A673 (cell line): Measurements from ENCODE around the gene STARD10. TPM values are rescaled to one million over a fixed set of nuclear protein-coding genes. Genes with fewer than 3 reads are reported as not detected.

Experiments
- BruUV-seq: library from RNA; stranded (reverse); fragments of 400-500 nt; replicated peaks from 2 replicates; lab custom pipeline; 2021; lab: Mats Ljungman, UMichigan
- CTCF ChIA-PET: fragments of 300-600 bp; sonication (Branson Sonifier 250); formaldehyde crosslinking; loops from one replicate; lab custom pipeline; 2022; ENCODE audit warnings: antibody characterized with exemption; lab: Charles Lee
- POLR2A ChIA-PET: fragments of 300-600 bp; sonication (Branson Sonifier 250); formaldehyde crosslinking; loops from one replicate; lab custom pipeline; 2022; ENCODE audit warnings: antibody characterized with exemption; ENCODE audit not compliant: low non-redundant PET; lab: Charles Lee
- DNase-seq: peaks from one replicate; pipeline ENCODE4 v3.0.0-alpha.2; 2015; ENCODE audit warnings: low spot score
- H3K27ac ChIP-seq: fragments of 200-600 bp; sonication (generic); 2 replicates; pipeline ENCODE4 v1.5.1; 2016; ENCODE audit warnings: mixed run types, low read depth, mild to moderate bottlenecking, mixed read lengths, antibody characterized with exemption, low read length; ENCODE audit not compliant: poor library complexity, severe bottlenecking
- H3K27me3 ChIP-seq: fragments of 200-600 bp; sonication (generic); replicated peaks from 2 replicates; pipeline ENCODE4 v1.6.1; 2017; ENCODE audit warnings: mixed run types, low read depth, mild to moderate bottlenecking, mixed read lengths, antibody characterized with exemption, low read length; ENCODE audit not compliant: insufficient read depth, poor library complexity
- H3K36me3 ChIP-seq: fragments of 200-600 bp; sonication (generic); 2 replicates; pipeline ENCODE4 v1.6.1; 2016; ENCODE audit warnings: mixed run types, mild to moderate bottlenecking, mixed read lengths, antibody characterized with exemption, low read length; ENCODE audit not compliant: insufficient read depth, poor library complexity, severe bottlenecking
- H3K4me1 ChIP-seq: fragments of 200-600 bp; sonication (generic); 2 replicates; pipeline ENCODE4 v1.6.1; 2017; ENCODE audit warnings: mixed run types, mild to moderate bottlenecking, mixed read lengths, antibody characterized with exemption, low read length; ENCODE audit not compliant: insufficient read depth, poor library complexity, severe bottlenecking
- H3K4me3 ChIP-seq: fragments of 200-600 bp; sonication (generic); 2 replicates; pipeline ENCODE4 v1.5.1; 2016; ENCODE audit warnings: low read depth, mixed run types, mild to moderate bottlenecking, mixed read lengths, low read length; ENCODE audit not compliant: poor library complexity, severe bottlenecking
- H3K9me3 ChIP-seq: fragments of 200-600 bp; sonication (generic); 2 replicates; pipeline ENCODE4 v1.6.1; 2016; ENCODE audit warnings: mixed run types, low read depth, mild to moderate bottlenecking, mixed read lengths, antibody characterized with exemption, low read length; ENCODE audit not compliant: poor library complexity, severe bottlenecking
- EZH2 ChIP-seq: fragments of 200-600 bp; sonication (generic); IDR thresholded peaks from 2 replicates; pipeline ENCODE4 v1.6.1; 2017; ENCODE audit warnings: borderline replicate concordance, low read depth, mild to moderate bottlenecking, mixed read lengths, antibody characterized with exemption, low read length; ENCODE audit not compliant: poor library complexity, severe bottlenecking
- intact Hi-C: fragments of 100-400 bp; cut with micrococcal nuclease; formaldehyde crosslinking; loops from one replicate; pipeline ENCODE4 v1.10.0; 2022; ENCODE audit not compliant: unreplicated experiment
- total RNA-seq: library from RNA; stranded (reverse); gene quantifications from 2 replicates; pipeline ENCODE4 v1.2.3, GENCODE V29; 2021
- TF ChIP-seq, protein P1 (sequence below): fragments of 300-800, 200-600 bp; sonication (generic); conservative IDR thresholded peaks from 2 replicates; pipeline ENCODE4 v1.5.1; 2017; ENCODE audit warnings: low read depth, mild to moderate bottlenecking, antibody characterized with exemption, low read length, moderate library complexity, mixed read lengths

The STARD10 gene
- total RNA-seq, 1 experiment from 2014 or later = 16.9 TPM

DNA sequence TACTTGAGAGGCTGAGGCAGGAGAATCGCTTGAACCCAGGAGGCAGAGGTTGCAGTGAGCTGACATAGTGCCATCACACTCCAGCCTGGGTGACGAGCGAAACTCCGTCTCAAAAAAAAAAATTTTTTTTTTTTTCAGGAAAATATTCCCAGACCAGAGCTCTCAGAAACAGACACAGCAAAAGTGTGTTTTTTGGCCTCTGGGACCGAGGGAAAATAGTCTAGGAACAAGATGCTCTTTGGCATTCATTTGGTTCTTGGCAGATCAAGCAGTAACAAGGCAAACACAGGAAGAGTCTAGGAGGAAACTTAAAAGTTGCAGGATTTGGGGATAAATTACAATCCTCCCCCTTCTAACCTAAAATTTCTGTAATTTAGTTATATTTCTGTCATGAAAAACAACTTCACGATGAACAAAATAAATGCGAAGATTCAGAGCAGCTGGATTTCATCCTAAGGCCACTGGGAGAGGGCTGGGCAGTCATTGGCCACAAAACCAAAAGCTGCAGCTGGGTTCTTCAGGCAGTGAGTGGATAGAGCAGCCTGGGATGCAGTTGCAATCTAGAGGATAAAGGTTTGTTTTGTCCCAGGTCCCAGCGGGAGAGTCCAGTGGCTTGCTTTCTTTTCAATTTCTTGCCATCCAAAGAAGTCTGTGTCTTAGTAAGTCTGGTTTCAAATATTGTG, 40.1 kb upstream of the STARD10 start:
- DNase-seq = no peak
- H3K27ac ChIP-seq = no peak overlapping the region
- no peaks in the 10 kb centered on the region for H3K9me3 ChIP-seq
- no peak overlapping the region for H3K4me3 ChIP-seq
- BruUV-seq = no TSS peak
- POLR2A ChIA-PET = no interaction called here
- peaks cover 5% of the 10 kb centered on the region for H3K36me3 ChIP-seq
- intact Hi-C loops = loop anchor here (5.0 kb wide), 1 partner anchor 503 kb away; no protein-coding TSS in a partner anchor
- H3K27me3 ChIP-seq = no peaks in the 10 kb centered on the region
- CTCF ChIA-PET = interaction anchor here (0.7 kb wide), 1 partner anchor 308 kb away, joined by 7 read pairs; the partner anchor contains the start of gene FCHSD2
- TF ChIP-seq, protein P1, sequence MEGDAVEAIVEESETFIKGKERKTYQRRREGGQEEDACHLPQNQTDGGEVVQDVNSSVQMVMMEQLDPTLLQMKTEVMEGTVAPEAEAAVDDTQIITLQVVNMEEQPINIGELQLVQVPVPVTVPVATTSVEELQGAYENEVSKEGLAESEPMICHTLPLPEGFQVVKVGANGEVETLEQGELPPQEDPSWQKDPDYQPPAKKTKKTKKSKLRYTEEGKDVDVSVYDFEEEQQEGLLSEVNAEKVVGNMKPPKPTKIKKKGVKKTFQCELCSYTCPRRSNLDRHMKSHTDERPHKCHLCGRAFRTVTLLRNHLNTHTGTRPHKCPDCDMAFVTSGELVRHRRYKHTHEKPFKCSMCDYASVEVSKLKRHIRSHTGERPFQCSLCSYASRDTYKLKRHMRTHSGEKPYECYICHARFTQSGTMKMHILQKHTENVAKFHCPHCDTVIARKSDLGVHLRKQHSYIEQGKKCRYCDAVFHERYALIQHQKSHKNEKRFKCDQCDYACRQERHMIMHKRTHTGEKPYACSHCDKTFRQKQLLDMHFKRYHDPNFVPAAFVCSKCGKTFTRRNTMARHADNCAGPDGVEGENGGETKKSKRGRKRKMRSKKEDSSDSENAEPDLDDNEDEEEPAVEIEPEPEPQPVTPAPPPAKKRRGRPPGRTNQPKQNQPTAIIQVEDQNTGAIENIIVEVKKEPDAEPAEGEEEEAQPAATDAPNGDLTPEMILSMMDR = no peak
- no peak for TF ChIP-seq EZH2
- no peaks in the 10 kb centered on the region for H3K4me1 ChIP-seq

DNA sequence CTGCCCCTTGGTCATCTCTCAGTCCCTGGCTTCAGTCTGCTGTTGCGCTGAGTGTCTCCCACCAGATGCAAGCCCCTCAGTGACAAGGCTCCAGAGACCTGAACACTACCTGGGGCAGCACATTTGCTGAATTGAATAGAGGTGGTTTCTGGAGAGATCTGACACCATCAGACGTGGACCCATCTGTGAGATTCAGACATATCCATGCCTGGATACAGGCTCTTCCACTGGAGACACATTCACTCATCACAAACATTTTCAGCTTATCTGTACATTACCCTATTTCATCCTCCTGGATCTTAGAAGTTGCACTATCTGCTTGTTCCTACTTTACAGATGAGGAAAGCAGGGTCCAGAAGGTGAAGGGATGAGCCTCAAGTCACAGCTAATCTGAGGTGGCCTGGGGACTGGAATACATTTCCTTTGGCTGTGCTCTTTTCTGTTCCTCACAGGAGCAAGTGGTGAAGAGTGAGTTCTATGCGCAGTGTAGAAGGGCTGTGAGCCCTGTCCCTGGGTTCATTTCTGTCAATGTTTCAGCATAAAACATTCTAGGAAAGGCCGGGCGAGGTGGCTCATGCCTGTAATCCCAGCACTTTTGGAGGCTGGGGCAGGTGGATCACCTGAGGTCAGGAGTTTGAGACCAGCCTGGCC, 39.4 kb upstream of the STARD10 start:
- no peak overlapping the region for H3K4me3 ChIP-seq
- intact Hi-C loops = loop anchor here (5.0 kb wide), 1 partner anchor 504 kb away; no protein-coding TSS in a partner anchor
- no peaks in the 10 kb centered on the region for H3K4me1 ChIP-seq
- H3K9me3 ChIP-seq = no peaks in the 10 kb centered on the region
- TF ChIP-seq EZH2 = no peak
- TF ChIP-seq, protein P1 = no peak
- POLR2A ChIA-PET = no interaction called here
- H3K36me3 ChIP-seq = peaks cover 5% of the 10 kb centered on the region
- DNase-seq = no peak
- CTCF ChIA-PET = interaction anchor here (0.7 kb wide), 1 partner anchor 309 kb away, joined by 7 read pairs; the partner anchor contains the start of gene FCHSD2
- no peaks in the 10 kb centered on the region for H3K27me3 ChIP-seq
- H3K27ac ChIP-seq = no peak overlapping the region
- no TSS peak for BruUV-seq

- ChIA-PET CTCF (interaction anchor here (0.7 to 1.8 kb wide), 2 partner anchors 310 to 346 kb away, joined by 3 to 26 read pairs; no protein-coding TSS in a partner anchor), POLR2A (interaction anchor here (0.6 kb wide), 1 partner anchor 46 kb away, joined by 9 read pairs; no protein-coding TSS in a partner anchor)
- no peaks in the 10 kb centered on the region for H3K9me3 ChIP-seq
- no peak overlapping the region for H3K27ac ChIP-seq
- intact Hi-C loops = loop anchor here (5.0 kb wide), 1 partner anchor 505 kb away; no protein-coding TSS in a partner anchor
- peaks cover 5% of the 10 kb centered on the region for H3K36me3 ChIP-seq
- no peaks in the 10 kb centered on the region for H3K4me1 ChIP-seq
- H3K27me3 ChIP-seq = no peaks in the 10 kb centered on the region
- TF ChIP-seq, protein P1 = no peak
- H3K4me3 ChIP-seq = no peak overlapping the region
- DNase-seq = no peak
- BruUV-seq = no TSS peak
Measured at GRCh38 chr11:72832301-72833082, 38.6 kb upstream of the STARD10 start.
